Breast epithelium (tissue), 3 donors: Measurements from ENCODE around the gene FBXL15.

Experiments used
- CTCF ChIP-seq, 3 donors: fragments of 450-650 bp; IDR thresholded peaks; one replicate each; pipeline ENCODE4 v1.5.1; 2016 to 2017; ENCODE audit warnings: antibody characterized with exemption in 3 of 3, mild to moderate bottlenecking in 3 of 3, moderate library complexity in 3 of 3
- POLR2A ChIP-seq: fragments of 450-650 bp; IDR thresholded peaks from one replicate; pipeline ENCODE4 v1.6.1; 2016; ENCODE audit warnings: antibody characterized with exemption, mild to moderate bottlenecking, moderate library complexity
- POLR2AphosphoS5 ChIP-seq, 3 donors: sonication (generic); formaldehyde crosslinking; IDR thresholded peaks; one replicate each; pipeline ENCODE4 v1.6.1; 2017; ENCODE audit warnings: antibody characterized with exemption in 3 of 3

DNA sequence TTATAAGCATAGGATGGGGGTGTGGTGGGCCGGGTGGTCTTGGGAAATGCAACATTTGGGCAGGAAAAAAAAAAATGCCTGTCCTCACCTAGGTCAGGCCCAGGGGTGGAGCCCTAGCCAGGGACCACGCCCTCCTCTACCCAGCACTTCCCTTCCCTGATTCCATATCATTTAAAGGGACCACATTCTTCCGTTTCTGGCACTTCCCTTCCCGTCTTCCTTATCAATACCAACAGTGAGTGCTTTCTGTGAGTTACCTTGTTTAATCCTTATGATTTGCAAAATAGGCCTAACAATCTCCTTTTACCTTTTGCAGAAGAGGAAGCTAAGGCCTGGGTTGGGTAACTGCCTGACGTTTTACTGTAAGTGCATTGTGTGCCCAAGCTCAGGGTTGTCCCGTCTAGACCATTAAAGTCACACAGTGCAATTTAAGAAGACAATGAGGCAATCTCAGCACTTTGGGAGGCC, 47.4 kb downstream of the FBXL15 start:
- TF ChIP-seq POLR2A, result no peak
- TF ChIP-seq CTCF (IDR thresholded peaks at IDR 0.05), result no peak
- TF ChIP-seq POLR2AphosphoS5 (IDR thresholded peaks at IDR 0.05), result no peak
